ENCODE data around the gene FLOT1.

DNA sequence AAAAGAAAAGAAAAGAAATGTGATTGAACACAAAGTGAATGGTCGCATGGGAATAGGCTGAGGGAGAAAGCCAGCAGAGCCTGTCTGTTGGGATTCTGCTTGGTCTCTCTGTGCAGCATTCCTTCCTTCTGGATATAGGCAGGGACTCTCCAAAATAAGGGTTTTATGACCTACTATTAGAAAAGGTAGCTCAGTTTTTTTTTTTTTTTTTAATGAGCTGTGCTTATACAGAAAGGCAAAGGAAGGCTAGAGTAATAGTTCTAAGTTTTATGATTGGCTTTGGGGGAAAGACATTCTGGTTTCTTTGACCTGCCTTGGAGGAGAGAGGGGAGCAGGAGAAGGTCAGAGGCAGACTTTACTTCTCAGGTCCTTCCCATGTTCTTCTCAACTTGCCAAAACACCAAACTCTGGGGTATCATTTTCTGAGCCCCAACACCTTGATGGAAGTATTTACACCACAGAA is 20.7 kb upstream of the FLOT1 start:
- TF ChIP-seq, protein P1, sequence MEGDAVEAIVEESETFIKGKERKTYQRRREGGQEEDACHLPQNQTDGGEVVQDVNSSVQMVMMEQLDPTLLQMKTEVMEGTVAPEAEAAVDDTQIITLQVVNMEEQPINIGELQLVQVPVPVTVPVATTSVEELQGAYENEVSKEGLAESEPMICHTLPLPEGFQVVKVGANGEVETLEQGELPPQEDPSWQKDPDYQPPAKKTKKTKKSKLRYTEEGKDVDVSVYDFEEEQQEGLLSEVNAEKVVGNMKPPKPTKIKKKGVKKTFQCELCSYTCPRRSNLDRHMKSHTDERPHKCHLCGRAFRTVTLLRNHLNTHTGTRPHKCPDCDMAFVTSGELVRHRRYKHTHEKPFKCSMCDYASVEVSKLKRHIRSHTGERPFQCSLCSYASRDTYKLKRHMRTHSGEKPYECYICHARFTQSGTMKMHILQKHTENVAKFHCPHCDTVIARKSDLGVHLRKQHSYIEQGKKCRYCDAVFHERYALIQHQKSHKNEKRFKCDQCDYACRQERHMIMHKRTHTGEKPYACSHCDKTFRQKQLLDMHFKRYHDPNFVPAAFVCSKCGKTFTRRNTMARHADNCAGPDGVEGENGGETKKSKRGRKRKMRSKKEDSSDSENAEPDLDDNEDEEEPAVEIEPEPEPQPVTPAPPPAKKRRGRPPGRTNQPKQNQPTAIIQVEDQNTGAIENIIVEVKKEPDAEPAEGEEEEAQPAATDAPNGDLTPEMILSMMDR (IDR thresholded peaks at IDR 0.05), result no peak
- TF ChIP-seq EP300 (IDR thresholded peaks at IDR 0.05), result no peak
- TF ChIP-seq POLR2A (IDR thresholded peaks at IDR 0.05; ENCODE audit: low read length), result no peak
- TF ChIP-seq HDAC2 (IDR thresholded peaks at IDR 0.05), result no peak
- no peak for TF ChIP-seq BHLHE40 (IDR thresholded peaks at IDR 0.05; ENCODE audit: low read depth, low read length)
- TF ChIP-seq SREBF2 (IDR thresholded peaks at IDR 0.05), result no peak
- TF ChIP-seq MYC (IDR thresholded peaks at IDR 0.05; ENCODE audit: borderline replicate concordance, low read length), result no peak
- TF ChIP-seq, protein P2, sequence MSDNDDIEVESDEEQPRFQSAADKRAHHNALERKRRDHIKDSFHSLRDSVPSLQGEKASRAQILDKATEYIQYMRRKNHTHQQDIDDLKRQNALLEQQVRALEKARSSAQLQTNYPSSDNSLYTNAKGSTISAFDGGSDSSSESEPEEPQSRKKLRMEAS (IDR thresholded peaks at IDR 0.05), result no peak

Measured in A549 (cell line).